HepG2 (cell line): Measurements from ENCODE around the gene SLC9A9. TPM values are rescaled to one million over a fixed set of nuclear protein-coding genes. Genes with fewer than 3 reads are reported as not detected.
A peak's percentile ranks its signal among the peaks of the same experiment; 100 is the strongest.

Experiments used
- ATAC-seq: fragments of 200-7000 bp; cut with Tn5 transposase; 3 replicates; pipeline ENCODE4 v1.9.1; 2020; ENCODE audit warnings: mild to moderate bottlenecking, moderate library complexity
- BruUV-seq: library from RNA; stranded (reverse); fragments of 400-500 nt; replicated peaks from 2 replicates; lab custom pipeline; 2021; lab: Mats Ljungman, UMichigan
- CTCF ChIA-PET: fragments of 300-600 bp; formaldehyde crosslinking; extraction: SDS; loops from one replicate; lab custom pipeline; 2021; ENCODE audit warnings: low total read pairs, inconsistent platforms, low intra/inter-chr PET ratio; lab: Yijun Ruan, JAX
- POLR2A ChIA-PET: fragments of 350-600 bp; sonication (Branson Sonifier 250); formaldehyde crosslinking; loops from one replicate; lab custom pipeline; 2020; ENCODE audit warnings: antibody characterized with exemption, inconsistent platforms; lab: Yijun Ruan, JAX
- DNase-seq: peaks from one replicate; pipeline ENCODE4 v3.0.0-alpha.2; 2015; ENCODE audit warnings: low spot score
- FAIRE-seq: peaks from 3 replicates; lab custom pipeline; 2011; peaks lifted over from hg19 to GRCh38; lab: Jason Lieb, UNC
- H2AFZ ChIP-seq: one replicate; pipeline ENCODE4 v1.6.1; 2011; ENCODE audit warnings: low read length, inconsistent platforms
- H3K27ac ChIP-seq: fragments of 300-600 bp; 3 replicates; pipeline ENCODE4 v1.8.0; 2011; ENCODE audit warnings: mixed run types, mild to moderate bottlenecking, mixed read lengths, low read length, inconsistent platforms; ENCODE audit not compliant: insufficient read depth; ENCODE audit errors: extremely low read length
- H3K27me3 ChIP-seq, 2 experiments: fragments of 200-600 bp in 1 of 2; 2 replicates in 1 of 2; 3 replicates in 1 of 2; pipeline versions ENCODE4 v1.6.0 to v1.8.0; 2011; ENCODE audit warnings: low read length in 2 of 2, mild to moderate bottlenecking in 2 of 2, moderate library complexity in 2 of 2, inconsistent platforms in 1 of 2; ENCODE audit not compliant: insufficient read depth in 2 of 2, control insufficient read depth in 1 of 2
- H3K36me3 ChIP-seq, 2 experiments: fragments of 200-600 bp in 1 of 2; replicated peaks in 1 of 2; 2 replicates in 1 of 2; 3 replicates in 1 of 2; pipeline versions ENCODE4 v1.5.1 to v1.8.0; 2011; ENCODE audit warnings: low read length in 2 of 2, inconsistent platforms in 1 of 2; ENCODE audit not compliant: insufficient read depth in 2 of 2, control insufficient read depth in 1 of 2
- H3K4me1 ChIP-seq: 2 replicates; pipeline ENCODE4 v1.5.1; 2012; ENCODE audit warnings: low read length, inconsistent platforms; ENCODE audit not compliant: insufficient read depth
- H3K4me2 ChIP-seq: 2 replicates; pipeline ENCODE4 v1.6.0; 2011; ENCODE audit warnings: low read depth, low read length, inconsistent platforms
- H3K4me3 ChIP-seq, 3 experiments: fragments of 200-600 bp in 1 of 3; sonication (generic), shearing (Covaris generic) in 1 of 3; replicated peaks in 1 of 3; 2 replicates each; pipeline ENCODE4 v1.5.1; 2011 to 2016; ENCODE audit warnings: low read length in 3 of 3, inconsistent platforms in 2 of 3, low read depth in 2 of 3, mild to moderate bottlenecking in 2 of 3, control low read depth in 1 of 3, mixed read lengths in 1 of 3; ENCODE audit not compliant: insufficient read depth in 1 of 3
- H3K79me2 ChIP-seq: one replicate; pipeline ENCODE4 v1.6.1; 2011; ENCODE audit warnings: low read length, inconsistent platforms; ENCODE audit not compliant: insufficient read depth
- H3K9ac ChIP-seq: 2 replicates; pipeline ENCODE4 v1.6.0; 2011; ENCODE audit warnings: mild to moderate bottlenecking, low read depth, low read length, inconsistent platforms; ENCODE audit not compliant: insufficient read depth
- H3K9me3 ChIP-seq: 2 replicates; pipeline ENCODE4 v1.5.1; 2012; ENCODE audit warnings: mild to moderate bottlenecking, low read length
- H4K20me1 ChIP-seq: 2 replicates; pipeline ENCODE4 v1.6.0; 2011; ENCODE audit warnings: inconsistent platforms, mild to moderate bottlenecking, low read length, moderate library complexity; ENCODE audit not compliant: insufficient read depth
- ELF4 ChIP-seq: sonication (generic); formaldehyde crosslinking; IDR thresholded peaks from 2 replicates; pipeline ENCODE4 v1.5.0; 2020; ENCODE audit warnings: missing genetic modification reagents, mild to moderate bottlenecking, moderate library complexity, borderline replicate concordance
- FUBP1 ChIP-seq: sonication (generic); formaldehyde crosslinking; IDR thresholded peaks from 2 replicates; pipeline ENCODE4 v1.5.1; 2020; ENCODE audit warnings: missing genetic modification reagents, mild to moderate bottlenecking, borderline replicate concordance
- HNF1B ChIP-seq: sonication (generic); formaldehyde crosslinking; IDR thresholded peaks from 2 replicates; pipeline ENCODE4 v1.5.1; 2020; ENCODE audit warnings: mild to moderate bottlenecking, moderate library complexity, missing genetic modification reagents
- MAFF ChIP-seq: IDR thresholded peaks from 2 replicates; pipeline ENCODE4 v1.6.1; 2011; ENCODE audit warnings: low read depth, low read length, improper control_type of control experiment
- MAFK ChIP-seq, 2 experiments: IDR thresholded peaks in 1 of 2; conservative IDR thresholded peaks in 1 of 2; 2 replicates each; pipeline ENCODE4 v1.6.1; 2011; ENCODE audit warnings: improper control_type of control experiment in 2 of 2, low read length in 2 of 2
- NR3C1 ChIP-seq: sonication (generic); formaldehyde crosslinking; IDR thresholded peaks from 2 replicates; pipeline ENCODE4 v1.4.0; 2020; ENCODE audit warnings: missing genetic modification reagents
- PAF1 ChIP-seq: IDR thresholded peaks from 2 replicates; pipeline ENCODE4 v1.6.1; 2016; ENCODE audit warnings: missing genetic modification reagents, missing compliant biosample characterization
- SATB2 ChIP-seq: sonication (generic); formaldehyde crosslinking; IDR thresholded peaks from 2 replicates; pipeline ENCODE4 v1.5.0; 2020; ENCODE audit warnings: missing genetic modification reagents
- SIX1 ChIP-seq: sonication (generic); formaldehyde crosslinking; IDR thresholded peaks from 2 replicates; pipeline ENCODE4 v1.4.0; 2020; ENCODE audit warnings: missing genetic modification reagents, borderline replicate concordance
- ZFP37 ChIP-seq: sonication (generic); formaldehyde crosslinking; IDR thresholded peaks from 2 replicates; pipeline ENCODE4 v1.4.0; 2020; ENCODE audit warnings: missing genetic modification reagents, borderline replicate concordance
- ZZZ3 ChIP-seq: sonication (generic); formaldehyde crosslinking; IDR thresholded peaks from 2 replicates; pipeline ENCODE4 v1.4.0; 2020; ENCODE audit warnings: missing genetic modification reagents, mild to moderate bottlenecking, borderline replicate concordance
- WGBS: methylation state at CpG from one replicate; pipeline ENCODE4 v1.1.6; 2017; ENCODE audit warnings: low lambda C conversion rate; 5-methylcytosine and 5-hydroxymethylcytosine counted together
- in situ Hi-C: cut with HindIII; loops from 2 replicates; pipeline ENCODE4 v1.10.0; 2017; ENCODE audit warnings: low pct_unique_long_range_greater_than_20kb; ENCODE audit not compliant: extremely low pct_ligation_motif_present
- intact Hi-C: fragments of 100-400 bp; cut with micrococcal nuclease; formaldehyde crosslinking; loops from one replicate; pipeline ENCODE4 v1.10.0; 2022; ENCODE audit not compliant: unreplicated experiment
- polyA plus RNA-seq, 8 experiments: library from polyadenylated mRNA; depleted of rRNA in 3 of 8; stranded (reverse) in 7 of 8; unstranded in 1 of 8; fragments of >200 nt; fragmentation: Illumina TruSeq in 4 of 8; extraction: Trizol in 4 of 8; gene quantifications; 2 replicates each; pipeline versions ENCODE4 v1.2.1 to v1.2.3, GENCODE V29; 2011 to 2016; ENCODE audit warnings: low read depth in 4 of 8, missing spikeins in 1 of 8, mixed read lengths in 1 of 8; ENCODE audit not compliant: insufficient read depth in 1 of 8
- total RNA-seq, 5 experiments: library from RNA; depleted of rRNA; stranded (reverse); fragments of >200 nt; fragmentation: Illumina TruSeq; extraction: Trizol; gene quantifications; 2 replicates each; pipeline ENCODE4 v1.2.3, GENCODE V29; 2016; ENCODE audit warnings: low read depth in 1 of 5

Gene SLC9A9
- total and polyA plus RNA-seq, 2 of the 13 experiments (the other 11 are each of a cell fraction or from before 2014, with no cell fraction given) = not detected

GRCh38 chr3:143856252-143856970, 8.1 kb upstream of the SLC9A9 start:
- ChIA-PET POLR2A (no interaction called here), CTCF (no interaction called here)
- FAIRE-seq = no peak
- ATAC-seq = no peak
- H3K4me2 ChIP-seq = no peak overlapping the region
- intact Hi-C loops = no loop called here
- H4K20me1 ChIP-seq = no peaks in the 10 kb centered on the region
- TF ChIP-seq HNF1B (CRISPR knock-in tag) (no peak), MAFK (conservative IDR thresholded peaks at IDR 0.05 in 1 of 2, IDR thresholded peaks at IDR 0.05 in 1 of 2; ENCODE audit: low read length in 2 of 2) (peak; percentile 90 to 96), SIX1 (CRISPR knock-in tag) (no peak), ZZZ3 (no peak), ELF4 (CRISPR knock-in tag) (no peak), MAFF (peak; percentile 90), FUBP1 (CRISPR knock-in tag) (no peak), ZFP37 (no peak), PAF1 (CRISPR knock-in tag) (no peak), SATB2 (no peak), NR3C1 (CRISPR knock-in tag) (no peak)
- no peaks in the 10 kb centered on the region for H3K79me2 ChIP-seq
- BruUV-seq = no TSS peak
- no peaks in the 10 kb centered on the region for H3K27me3 ChIP-seq
- H2AFZ ChIP-seq = no peak overlapping the region
- no peak for DNase-seq
- H3K4me1 ChIP-seq = no peaks in the 10 kb centered on the region
- no peak overlapping the region for H3K9ac ChIP-seq
- WGBS = 20% methylated on average over 9 of the region's 9 CpGs
- in situ Hi-C loops = no loop called here
- no peaks in the 10 kb centered on the region for H3K36me3 ChIP-seq
- H3K27ac ChIP-seq = no peak overlapping the region
- no peak overlapping the region for H3K4me3 ChIP-seq
- H3K9me3 ChIP-seq = no peaks in the 10 kb centered on the region
